GM12878 (cell line): Measurements from ENCODE around the gene GPR87. TPM values are rescaled to one million over a fixed set of nuclear protein-coding genes. Genes with fewer than 3 reads are reported as not detected.
A peak's percentile ranks its signal among the peaks of the same experiment; 100 is the strongest.

Source experiments
- ATAC-seq: fragments of 200-7000 bp; cut with Tn5 transposase; 3 replicates; pipeline ENCODE4 v1.9.1; 2020; ENCODE audit warnings: mild to moderate bottlenecking, moderate library complexity
- BruUV-seq: library from RNA; stranded (reverse); fragments of 400-500 nt; replicated peaks from 2 replicates; lab custom pipeline; 2021; lab: Mats Ljungman, UMichigan
- CTCF ChIA-PET: fragments of 300-600 bp; sonication (Branson Sonifier 250); formaldehyde crosslinking; extraction: SDS; loops from one replicate; lab custom pipeline; 2021; ENCODE audit warnings: inconsistent platforms; lab: Yijun Ruan, JAX
- POLR2A ChIA-PET: fragments of 350-600 bp; formaldehyde crosslinking; extraction: SDS; loops from one replicate; lab custom pipeline; 2021; ENCODE audit warnings: inconsistent platforms; lab: Charles Lee
- RAD21 ChIA-PET: fragments of 300-600 bp; sonication (Branson Sonifier 250); formaldehyde crosslinking; loops from one replicate; lab custom pipeline; 2023; ENCODE audit warnings: antibody characterized with exemption; ENCODE audit not compliant: unreplicated experiment; lab: Charles Lee
- SMC1A ChIA-PET: fragments of 300-600 bp; sonication (Branson Sonifier 250); formaldehyde crosslinking; loops from one replicate; lab custom pipeline; 2023; ENCODE audit not compliant: unreplicated experiment, uncharacterized antibody; lab: Charles Lee
- DNase-seq: peaks from one replicate; pipeline ENCODE4 v3.0.0-alpha.2; 2011; ENCODE audit warnings: low read depth, low spot score
- FAIRE-seq: peaks from 3 replicates; lab custom pipeline; 2011; peaks lifted over from hg19 to GRCh38; lab: Jason Lieb, UNC
- H2AFZ ChIP-seq: 2 replicates; pipeline ENCODE4 v1.6.0; 2011; ENCODE audit warnings: low read depth, low read length, control low read depth; ENCODE audit not compliant: control insufficient read depth
- H3K27ac ChIP-seq: 2 replicates; pipeline ENCODE4 v1.5.1; 2011; ENCODE audit warnings: control low read depth; ENCODE audit not compliant: control insufficient read depth, insufficient read depth
- H3K27me3 ChIP-seq, 2 experiments: replicated peaks in 1 of 2; 2 replicates each; pipeline versions ENCODE4 v1.6.0 to v1.6.1; 2011; ENCODE audit warnings: low read length in 1 of 2; ENCODE audit not compliant: control insufficient read depth in 2 of 2, insufficient read depth in 2 of 2
- H3K36me3 ChIP-seq, 2 experiments: 2 replicates each; pipeline ENCODE4 v1.5.1; 2011; ENCODE audit warnings: low read length in 1 of 2; ENCODE audit not compliant: control insufficient read depth in 2 of 2, insufficient read depth in 2 of 2
- H3K4me1 ChIP-seq: 2 replicates; pipeline ENCODE4 v1.6.1; 2011; ENCODE audit warnings: mild to moderate bottlenecking, low read length, moderate library complexity, mixed read lengths; ENCODE audit not compliant: control insufficient read depth, insufficient read depth
- H3K4me2 ChIP-seq: 2 replicates; pipeline ENCODE4 v1.6.0; 2011; ENCODE audit warnings: control low read depth; ENCODE audit not compliant: control insufficient read depth, insufficient read depth
- H3K4me3 ChIP-seq: fragments of 200-600 bp; sonication (generic); 2 replicates; pipeline ENCODE4 v1.5.1; 2016
- H3K79me2 ChIP-seq: 2 replicates; pipeline ENCODE4 v1.6.0; 2011; ENCODE audit warnings: low read length; ENCODE audit not compliant: control insufficient read depth, insufficient read depth
- H3K9ac ChIP-seq: 2 replicates; pipeline ENCODE4 v1.8.0; 2011; ENCODE audit warnings: low read length, control low read depth, mixed read lengths; ENCODE audit not compliant: control insufficient read depth, insufficient read depth
- H3K9me3 ChIP-seq: replicated peaks from 3 replicates; pipeline ENCODE4 v1.5.1; 2011; ENCODE audit warnings: mild to moderate bottlenecking, low read length; ENCODE audit not compliant: control insufficient read depth, insufficient read depth
- H4K20me1 ChIP-seq: 2 replicates; pipeline ENCODE4 v1.6.0; 2011; ENCODE audit not compliant: control insufficient read depth, insufficient read depth
- ATF3 ChIP-seq: IDR thresholded peaks from 2 replicates; pipeline ENCODE4 v1.6.1; 2011; ENCODE audit warnings: low read depth, mild to moderate bottlenecking, low read length, moderate library complexity, borderline replicate concordance; ENCODE audit errors: extremely low read depth
- BHLHE40 ChIP-seq, 2 experiments: fragments of 450-650 bp in 1 of 2; IDR thresholded peaks; 2 replicates each; pipeline ENCODE4 v1.6.1; 2011 to 2017; ENCODE audit warnings: low read depth in 2 of 2, borderline replicate concordance in 1 of 2, improper control_type of control experiment in 1 of 2, low read length in 1 of 2, mild to moderate bottlenecking in 1 of 2
- CREM ChIP-seq: IDR thresholded peaks from 2 replicates; pipeline ENCODE4 v1.6.1; 2014; ENCODE audit warnings: antibody characterized with exemption, low read depth
- CTCF ChIP-seq, 3 experiments: IDR thresholded peaks in 2 of 3; conservative IDR thresholded peaks in 1 of 3; 2 replicates each; pipeline ENCODE4 v1.5.1; 2011; ENCODE audit warnings: low read depth in 3 of 3, low read length in 3 of 3, mild to moderate bottlenecking in 3 of 3, control low read depth in 2 of 3, moderate library complexity in 2 of 3, inconsistent platforms in 1 of 3, mixed read lengths in 1 of 3; ENCODE audit not compliant: control insufficient read depth in 2 of 3, insufficient read depth in 1 of 3; ENCODE audit errors: extremely low read depth in 1 of 3
- IKZF1 ChIP-seq: fragments of 450-650 bp; conservative IDR thresholded peaks from 2 replicates; pipeline ENCODE4 v1.6.1; 2017; ENCODE audit warnings: antibody characterized with exemption, mild to moderate bottlenecking
- IKZF2 ChIP-seq, 2 experiments: fragments of 450-650 bp; IDR thresholded peaks; 2 replicates each; pipeline ENCODE4 v1.6.1; 2017; ENCODE audit warnings: mild to moderate bottlenecking in 2 of 2, moderate library complexity in 2 of 2
- IRF4 ChIP-seq: IDR thresholded peaks from 2 replicates; pipeline ENCODE4 v1.6.1; 2011; ENCODE audit warnings: low read depth, low read length
- NR2C1 ChIP-seq: fragments of 450-650 bp; IDR thresholded peaks from 2 replicates; pipeline ENCODE4 v1.6.1; 2017; ENCODE audit warnings: antibody characterized with exemption, mild to moderate bottlenecking, moderate library complexity
- POLR2A ChIP-seq: IDR thresholded peaks from 2 replicates; pipeline ENCODE4 v1.6.1; 2011; ENCODE audit warnings: low read depth, mild to moderate bottlenecking, low read length
- SMAD1 ChIP-seq: fragments of 450-650 bp; IDR thresholded peaks from 2 replicates; pipeline ENCODE4 v1.6.1; 2018; ENCODE audit warnings: mild to moderate bottlenecking, low read depth; ENCODE audit not compliant: partially characterized antibody
- SMAD5 ChIP-seq: IDR thresholded peaks from 2 replicates; pipeline ENCODE4 v1.6.1; 2016; ENCODE audit warnings: antibody characterized with exemption, low read depth
- SP1 ChIP-seq: IDR thresholded peaks from one replicate; pipeline ENCODE4 v1.6.1; 2011; ENCODE audit warnings: low read depth, low read length
- TCF12 ChIP-seq: IDR thresholded peaks from 2 replicates; pipeline ENCODE4 v1.6.1; 2011; ENCODE audit warnings: low read depth, mild to moderate bottlenecking, low read length
- ZBED1 ChIP-seq: IDR thresholded peaks from 2 replicates; pipeline ENCODE4 v1.6.1; 2016; ENCODE audit warnings: borderline replicate concordance
- ZNF274 ChIP-seq: IDR thresholded peaks from one replicate; pipeline ENCODE4 v1.8.0; 2011; ENCODE audit not compliant: insufficient read length, insufficient read depth
- ZZZ3 ChIP-seq: IDR thresholded peaks from 2 replicates; pipeline ENCODE4 v1.6.1; 2011; ENCODE audit warnings: low read depth; ENCODE audit not compliant: control insufficient read depth, insufficient read length
- WGBS: methylation state at CpG from one replicate; pipeline ENCODE4 v1.1.6; 2016; ENCODE audit warnings: low lambda C conversion rate; ENCODE audit not compliant: insufficient replicate concordance, insufficient coverage; ENCODE audit errors: missing lambda C conversion rate; 5-methylcytosine and 5-hydroxymethylcytosine counted together
- in situ Hi-C: fragments of 300-500 bp; cut with MboI; formaldehyde crosslinking; loops from 9 replicates; pipeline ENCODE4 v1.14.3; 2018; ENCODE audit warnings: mixed read lengths
- intact Hi-C: fragments of 100-400 bp; cut with micrococcal nuclease; formaldehyde crosslinking; loops from one replicate; pipeline ENCODE4 v1.14.2; 2022; ENCODE audit not compliant: unreplicated experiment
- polyA plus RNA-seq, 11 experiments: library from polyadenylated mRNA; depleted of rRNA in 4 of 11; unstranded in 6 of 11; stranded (reverse) in 5 of 11; fragments of >200 nt; fragmentation: Nextera tagmentation in 4 of 11; fragmentation: Illumina TruSeq in 1 of 11; extraction: Ambion mirVana in 4 of 11; extraction: Trizol in 1 of 11; gene quantifications; 1 replicate in 1 of 11; 2 replicates in 10 of 11; pipeline versions ENCODE4 v1.2.1 to v1.2.3, GENCODE V29; 2011 to 2016; ENCODE audit warnings: inconsistent platforms in 2 of 11, missing spikeins in 2 of 11, low read depth in 1 of 11
- total RNA-seq, 4 experiments: library from RNA; depleted of rRNA in 3 of 4; stranded (reverse); fragments of >200 nt in 3 of 4; fragmentation: Illumina TruSeq in 1 of 4; extraction: Trizol in 1 of 4; gene quantifications; 2 replicates each; pipeline versions ENCODE4 v1.2.1 to v1.2.3, GENCODE V29; 2013 to 2021

GPR87 gene
- total and polyA plus RNA-seq, 10 of the 15 experiments (the other 5 are each of a cell fraction or from before 2014, with no cell fraction given) = 0.06 to 0.27 (median 0.16) TPM; not detected in 5

- H2AFZ ChIP-seq = no peak overlapping the region
- H3K9ac ChIP-seq = no peak overlapping the region
- no peaks in the 10 kb centered on the region for H4K20me1 ChIP-seq
- intact Hi-C loops = no loop called here
- no peak for DNase-seq
- SMC1A ChIA-PET = interaction anchor here (0.6 to 1.5 kb wide), 5 partner anchors 23 to 101 kb away, joined by 3 to 5 read pairs (median 3); no protein-coding TSS in a partner anchor
- no peaks in the 10 kb centered on the region for H3K4me1 ChIP-seq
- CTCF ChIA-PET = interaction anchor here (0.7 to 3.2 kb wide), 16 partner anchors 10 to 548 kb away, joined by 3 to 20 read pairs (median 4); no protein-coding TSS in a partner anchor
- BruUV-seq = no TSS peak
- POLR2A ChIA-PET = no interaction called here
- no peak for TF ChIP-seq ZNF274
- no peak for TF ChIP-seq IKZF2 (IDR thresholded peaks at IDR 0.05)
- TF ChIP-seq IKZF1 = no peak
- no peak for TF ChIP-seq SMAD5
- no peak for TF ChIP-seq CTCF (IDR thresholded peaks at IDR 0.05 in 2 of 3, conservative IDR thresholded peaks at IDR 0.05 in 1 of 3; ENCODE audit: control insufficient read depth in 2 of 3, extremely low read depth in 1 of 3, insufficient read depth in 1 of 3, low read depth in 3 of 3, low read length in 3 of 3)
- no peak for TF ChIP-seq BHLHE40 (IDR thresholded peaks at IDR 0.05; ENCODE audit: borderline replicate concordance in 1 of 2, low read depth in 2 of 2, low read length in 1 of 2)
- no peak for TF ChIP-seq ZZZ3
- TF ChIP-seq CREM = no peak
- no peak for TF ChIP-seq POLR2A
- no peak for TF ChIP-seq SMAD1
- TF ChIP-seq NR2C1 = no peak
- TF ChIP-seq IRF4 = no peak
- TF ChIP-seq ATF3 = no peak
- no peak for TF ChIP-seq SP1
- no peak for TF ChIP-seq TCF12
- no peak for TF ChIP-seq ZBED1
- TF ChIP-seq, all 136 proteins: peak for 0
- peak; percentile 32 for ATAC-seq
- H3K79me2 ChIP-seq = no peaks in the 10 kb centered on the region
- no peaks in the 10 kb centered on the region for H3K9me3 ChIP-seq
- H3K4me2 ChIP-seq = no peak overlapping the region
- H3K27me3 ChIP-seq = 0 out of 4 replicates have a peak, but pooled peaks cover 0 to 3% of the 10 kb centered on the region in 2 experiments
- 27% methylated on average over 10 of the region's 10 CpGs for WGBS
- no peak overlapping the region for H3K4me3 ChIP-seq
- in situ Hi-C loops = no loop called here
- no peaks in the 10 kb centered on the region for H3K36me3 ChIP-seq
- RAD21 ChIA-PET = interaction anchor here (0.6 to 1.1 kb wide), 4 partner anchors 11 to 100 kb away, joined by 3 to 4 read pairs (median 3); no protein-coding TSS in a partner anchor
- FAIRE-seq = no peak
- H3K27ac ChIP-seq = no peak overlapping the region
Observed at GRCh38 chr3:151328298-151328995, 11.8 kb upstream of the GPR87 start.
